ENCODE results near the gene GLT8D1. TPM values are rescaled to one million over a fixed set of nuclear protein-coding genes. Genes with fewer than 3 reads are reported as not detected.

The GLT8D1 gene
- total RNA-seq, 2 donors from 2014 or later: 54.4 to 72.2 TPM

DNA sequence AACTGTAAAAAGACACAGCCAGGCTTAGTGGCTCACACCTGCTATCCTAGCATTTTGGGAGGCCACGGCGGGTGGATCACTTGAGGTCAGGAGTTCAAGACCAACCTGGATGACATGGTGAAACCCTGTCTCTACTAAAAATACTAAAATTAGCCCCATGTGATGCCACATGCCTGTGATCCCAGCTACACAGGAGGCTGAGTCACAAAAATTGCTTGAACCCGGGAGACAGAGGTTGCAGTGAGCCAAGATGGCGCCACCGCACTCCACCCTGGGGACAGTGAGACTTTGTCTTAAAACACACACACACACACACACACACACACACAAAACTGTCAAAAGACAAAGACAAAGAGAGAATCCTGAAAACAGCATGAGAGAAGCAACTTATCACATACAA, 18.3 kb upstream of the GLT8D1 start:
- H3K4me3 ChIP-seq (ENCODE audit: low read length): no peak overlapping the region
- Mint-ChIP-seq H3K9me3 (peaks cover 25% of the 10 kb centered on the region), H3K36me3 (ENCODE audit: low read depth) (peaks cover 65% of the 10 kb centered on the region), H3K27me3 (ENCODE audit: insufficient read depth) (no peaks in the 10 kb centered on the region), H3K27ac (no peak overlapping the region), H3K4me1 (no peaks in the 10 kb centered on the region), H3K4me3 (no peak overlapping the region)
- H3K9ac ChIP-seq (ENCODE audit: extremely low read depth, low read length, poor library complexity, severe bottlenecking): no peak overlapping the region
- H3K4me1 ChIP-seq (ENCODE audit: control insufficient read depth, insufficient read depth, low read length): no peaks in the 10 kb centered on the region
- WGBS, 2 experiments (ENCODE audit: insufficient coverage in 1 of 2, insufficient read length in 1 of 2): 96 to 100% methylated on average over 3 to 5 of the region's 5 CpGs
- TF ChIP-seq, protein P1, sequence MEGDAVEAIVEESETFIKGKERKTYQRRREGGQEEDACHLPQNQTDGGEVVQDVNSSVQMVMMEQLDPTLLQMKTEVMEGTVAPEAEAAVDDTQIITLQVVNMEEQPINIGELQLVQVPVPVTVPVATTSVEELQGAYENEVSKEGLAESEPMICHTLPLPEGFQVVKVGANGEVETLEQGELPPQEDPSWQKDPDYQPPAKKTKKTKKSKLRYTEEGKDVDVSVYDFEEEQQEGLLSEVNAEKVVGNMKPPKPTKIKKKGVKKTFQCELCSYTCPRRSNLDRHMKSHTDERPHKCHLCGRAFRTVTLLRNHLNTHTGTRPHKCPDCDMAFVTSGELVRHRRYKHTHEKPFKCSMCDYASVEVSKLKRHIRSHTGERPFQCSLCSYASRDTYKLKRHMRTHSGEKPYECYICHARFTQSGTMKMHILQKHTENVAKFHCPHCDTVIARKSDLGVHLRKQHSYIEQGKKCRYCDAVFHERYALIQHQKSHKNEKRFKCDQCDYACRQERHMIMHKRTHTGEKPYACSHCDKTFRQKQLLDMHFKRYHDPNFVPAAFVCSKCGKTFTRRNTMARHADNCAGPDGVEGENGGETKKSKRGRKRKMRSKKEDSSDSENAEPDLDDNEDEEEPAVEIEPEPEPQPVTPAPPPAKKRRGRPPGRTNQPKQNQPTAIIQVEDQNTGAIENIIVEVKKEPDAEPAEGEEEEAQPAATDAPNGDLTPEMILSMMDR (conservative IDR thresholded peaks at IDR 0.05): no peak
- DNase-seq: no peak
- H3K27me3 ChIP-seq (ENCODE audit: control insufficient read depth, insufficient read depth, low read length, poor library complexity, severe bottlenecking): no peaks in the 10 kb centered on the region
- peaks cover 37% of the 10 kb centered on the region for H3K36me3 ChIP-seq (ENCODE audit: control insufficient read depth, insufficient read depth, low read length)
- H3K9me3 ChIP-seq (ENCODE audit: control insufficient read depth, low read length): peaks cover 27% of the 10 kb centered on the region
- H3K27ac ChIP-seq (ENCODE audit: low read depth, low read length): no peak overlapping the region

DNA sequence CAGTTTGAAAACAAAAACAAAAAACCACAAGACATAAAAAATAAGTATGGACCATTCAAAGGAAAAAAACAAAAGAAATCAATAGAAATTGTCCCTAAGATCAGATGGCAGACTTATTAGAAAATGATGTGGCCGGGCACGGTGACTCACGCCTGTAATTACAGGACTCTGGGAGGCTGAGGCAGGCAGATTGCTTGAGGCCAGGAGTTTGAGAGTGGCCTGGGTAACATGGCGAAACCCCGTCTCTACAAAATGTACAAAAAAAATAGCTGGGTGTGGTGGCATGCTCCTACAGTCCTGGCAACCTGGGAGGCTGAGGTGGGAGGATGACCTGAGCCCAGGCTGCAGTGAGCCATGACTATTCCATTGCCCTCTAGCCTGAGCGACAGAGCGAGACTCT, 16.9 kb upstream of the GLT8D1 start:
- Histone ChIP-seq H3K27ac (ENCODE audit: low read depth, low read length) (no peak overlapping the region), H3K4me1 (ENCODE audit: control insufficient read depth, insufficient read depth, low read length) (no peaks in the 10 kb centered on the region), H3K36me3 (ENCODE audit: control insufficient read depth, insufficient read depth, low read length) (peaks cover 29% of the 10 kb centered on the region), H3K9me3 (ENCODE audit: control insufficient read depth, low read length) (peaks cover 12% of the 10 kb centered on the region), H3K4me3 (ENCODE audit: low read length) (no peak overlapping the region), H3K9ac (ENCODE audit: extremely low read depth, low read length, poor library complexity, severe bottlenecking) (no peak overlapping the region), H3K27me3 (ENCODE audit: control insufficient read depth, insufficient read depth, low read length, poor library complexity, severe bottlenecking) (no peaks in the 10 kb centered on the region)
- Mint-ChIP-seq H3K27ac (no peak overlapping the region), H3K4me1 (no peaks in the 10 kb centered on the region), H3K36me3 (ENCODE audit: low read depth) (peaks cover 57% of the 10 kb centered on the region), H3K9me3 (peaks cover 12% of the 10 kb centered on the region), H3K27me3 (ENCODE audit: insufficient read depth) (no peaks in the 10 kb centered on the region), H3K4me3 (no peak overlapping the region)
- WGBS, 2 experiments (ENCODE audit: insufficient coverage in 1 of 2, insufficient read length in 1 of 2): 96 to 98% methylated on average over 7 of the region's 7 CpGs
- TF ChIP-seq, protein P1 (conservative IDR thresholded peaks at IDR 0.05): no peak
- no peak for DNase-seq

DNA sequence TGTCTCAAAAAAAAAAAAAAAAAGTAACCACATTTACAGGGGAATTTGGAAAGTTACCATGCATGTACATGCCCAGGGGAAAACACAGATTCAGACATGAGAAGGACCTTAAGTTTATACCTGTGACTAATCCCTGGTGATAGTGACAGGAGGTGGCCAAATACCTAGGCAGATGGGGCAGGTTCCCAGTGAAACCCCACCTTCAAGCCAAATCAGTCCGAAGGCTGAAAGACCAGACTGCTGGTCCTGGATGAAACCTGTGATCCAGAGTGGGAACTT, 16.1 kb upstream of the GLT8D1 start:
- 95 to 100% methylated on average over 1 of the region's 1 CpG for WGBS, 2 experiments (ENCODE audit: insufficient coverage in 1 of 2, insufficient read length in 1 of 2)
- H3K36me3 Mint-ChIP-seq (ENCODE audit: low read depth): peaks cover 53% of the 10 kb centered on the region
- TF ChIP-seq, protein P1 (conservative IDR thresholded peaks at IDR 0.05): no peak
- H3K36me3 ChIP-seq (ENCODE audit: control insufficient read depth, insufficient read depth, low read length): peaks cover 24% of the 10 kb centered on the region
- peaks cover 7% of the 10 kb centered on the region for H3K9me3 Mint-ChIP-seq
- DNase-seq: no peak
- H3K27me3 ChIP-seq (ENCODE audit: control insufficient read depth, insufficient read depth, low read length, poor library complexity, severe bottlenecking): no peaks in the 10 kb centered on the region
- peaks cover 6% of the 10 kb centered on the region for H3K9me3 ChIP-seq (ENCODE audit: control insufficient read depth, low read length)
- H3K27ac Mint-ChIP-seq: no peak overlapping the region
- H3K27me3 Mint-ChIP-seq (ENCODE audit: insufficient read depth): no peaks in the 10 kb centered on the region
- no peaks in the 10 kb centered on the region for H3K4me1 Mint-ChIP-seq
- no peak overlapping the region for H3K9ac ChIP-seq (ENCODE audit: extremely low read depth, low read length, poor library complexity, severe bottlenecking)
- H3K4me1 ChIP-seq (ENCODE audit: control insufficient read depth, insufficient read depth, low read length): no peaks in the 10 kb centered on the region
- no peak overlapping the region for H3K4me3 Mint-ChIP-seq
- no peak overlapping the region for H3K27ac ChIP-seq (ENCODE audit: low read depth, low read length)
- no peak overlapping the region for H3K4me3 ChIP-seq (ENCODE audit: low read length)
